ENCODE results near the gene NRIP3. TPM values are rescaled to one million over a fixed set of nuclear protein-coding genes. Genes with fewer than 3 reads are reported as not detected.

NRIP3 gene
- total and polyA plus RNA-seq, 9 of the 15 experiments (the other 6 are each of a cell fraction or from before 2014, with no cell fraction given) = 4.4 to 18.7 (median 11.6) TPM

- TF ChIP-seq POU5F1 (IDR thresholded peaks at IDR 0.05; ENCODE audit: borderline replicate concordance, low read depth, low read length, partially characterized antibody) (no peak), TCF7 (IDR thresholded peaks at IDR 0.05; ENCODE audit: borderline replicate concordance) (no peak), SNAPC5 (CRISPR knock-in tag; IDR thresholded peaks at IDR 0.05) (no peak), SRSF7 (optimal IDR thresholded peaks at IDR 0.05; ENCODE audit: low read depth, low read length) (no peak), DLX4 (CRISPR knock-in tag; IDR thresholded peaks at IDR 0.05) (no peak), ZNF778 (CRISPR knock-in tag; IDR thresholded peaks at IDR 0.05) (no peak), TFAM (CRISPR knock-in tag; conservative IDR thresholded peaks at IDR 0.05) (no peak), ARID4B (CRISPR knock-in tag; IDR thresholded peaks at IDR 0.05) (0 out of 2 replicates have a peak, but pooled peaks have one; percentile 35), FOXP1 (CRISPR knock-in tag; IDR thresholded peaks at IDR 0.05) (peak; percentile 63; the same call in 1 of the 2 replicates), DACH1 (IDR thresholded peaks at IDR 0.05; ENCODE audit: partially characterized antibody) (peak; percentile 73), SMAD1 (IDR thresholded peaks at IDR 0.05; ENCODE audit: low read depth, low read length, partially characterized antibody) (no peak), SMARCE1 (IDR thresholded peaks at IDR 0.05) (no peak), MCM7 (IDR thresholded peaks at IDR 0.05) (no peak), ZNF282 (CRISPR knock-in tag; IDR thresholded peaks at IDR 0.05) (peak; percentile 74; the same call in 1 of the 2 replicates), NKRF (IDR thresholded peaks at IDR 0.05; ENCODE audit: borderline replicate concordance) (peak; percentile 92), PKNOX1 (IDR thresholded peaks at IDR 0.05) (peak; percentile 51), SAP30 (IDR thresholded peaks at IDR 0.05; ENCODE audit: borderline replicate concordance, insufficient read depth, low read depth, low read length, poor library complexity, severe bottlenecking) (peak; percentile 92)
- TF ChIP-seq, protein P1, sequence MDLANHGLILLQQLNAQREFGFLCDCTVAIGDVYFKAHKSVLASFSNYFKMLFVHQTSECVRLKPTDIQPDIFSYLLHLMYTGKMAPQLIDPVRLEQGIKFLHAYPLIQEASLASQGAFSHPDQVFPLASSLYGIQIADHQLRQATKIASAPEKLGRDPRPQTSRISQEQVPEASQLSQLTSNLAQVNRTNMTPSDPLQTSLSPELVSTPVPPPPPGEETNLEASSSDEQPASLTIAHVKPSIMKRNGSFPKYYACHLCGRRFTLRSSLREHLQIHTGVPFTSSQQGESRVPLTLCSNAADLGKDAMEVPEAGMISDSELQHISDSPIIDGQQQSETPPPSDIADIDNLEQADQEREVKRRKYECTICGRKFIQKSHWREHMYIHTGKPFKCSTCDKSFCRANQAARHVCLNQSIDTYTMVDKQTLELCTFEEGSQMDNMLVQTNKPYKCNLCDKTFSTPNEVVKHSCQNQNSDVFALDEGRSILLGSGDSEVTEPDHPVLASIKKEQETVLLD (IDR thresholded peaks at IDR 0.05) = no peak
Measured at GRCh38 chr11:8963569-8964323, 40.1 kb downstream of the NRIP3 start (continued).

Data from K562 (cell line).